SH-SY5Y (cell line): ENCODE data around the gene OXT.

Source experiments
- GATA2 ChIP-seq: IDR thresholded peaks from 2 replicates; pipeline ENCODE4 v1.6.1; 2011; ENCODE audit warnings: mild to moderate bottlenecking, low read depth, low read length
- GATA3 ChIP-seq: IDR thresholded peaks from 2 replicates; pipeline ENCODE4 v1.6.1; 2011; ENCODE audit warnings: low read depth, mild to moderate bottlenecking, low read length, moderate library complexity

The OXT gene

GRCh38 chr20:3115190-3116107, 44.0 kb downstream of the OXT start:
- TF ChIP-seq GATA3 (no peak), GATA2 (no peak)

- TF ChIP-seq GATA3: no peak
- no peak for TF ChIP-seq GATA2
Measured at GRCh38 chr20:3116341-3116740, 44.9 kb downstream of the OXT start.

- no peak for TF ChIP-seq GATA3
- no peak for TF ChIP-seq GATA2
Measured at GRCh38 chr20:3119044-3119443, 47.6 kb downstream of the OXT start.

- TF ChIP-seq GATA2 (no peak), GATA3 (no peak)
Measured at GRCh38 chr20:3121271-3121911, 50.0 kb downstream of the OXT start.
